Measurements from ENCODE around the gene ITGB3BP.

DNA sequence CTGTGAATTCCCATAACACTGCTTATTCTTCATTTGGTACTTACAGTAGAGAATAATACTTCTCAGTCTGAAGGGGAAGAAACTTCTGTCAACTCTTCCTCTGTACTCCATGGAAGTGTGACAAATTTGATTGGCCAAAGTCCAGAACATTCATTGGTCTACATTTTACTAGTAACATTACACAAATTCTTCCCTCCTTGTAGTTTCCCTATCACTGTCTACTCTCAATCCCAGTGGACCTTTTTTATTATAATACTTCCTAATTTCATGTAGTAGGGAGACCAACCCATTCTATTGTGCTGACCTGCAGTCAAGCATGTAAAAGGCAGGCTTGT lies 80.9 kb downstream of the ITGB3BP start:
- TF ChIP-seq, protein P1, sequence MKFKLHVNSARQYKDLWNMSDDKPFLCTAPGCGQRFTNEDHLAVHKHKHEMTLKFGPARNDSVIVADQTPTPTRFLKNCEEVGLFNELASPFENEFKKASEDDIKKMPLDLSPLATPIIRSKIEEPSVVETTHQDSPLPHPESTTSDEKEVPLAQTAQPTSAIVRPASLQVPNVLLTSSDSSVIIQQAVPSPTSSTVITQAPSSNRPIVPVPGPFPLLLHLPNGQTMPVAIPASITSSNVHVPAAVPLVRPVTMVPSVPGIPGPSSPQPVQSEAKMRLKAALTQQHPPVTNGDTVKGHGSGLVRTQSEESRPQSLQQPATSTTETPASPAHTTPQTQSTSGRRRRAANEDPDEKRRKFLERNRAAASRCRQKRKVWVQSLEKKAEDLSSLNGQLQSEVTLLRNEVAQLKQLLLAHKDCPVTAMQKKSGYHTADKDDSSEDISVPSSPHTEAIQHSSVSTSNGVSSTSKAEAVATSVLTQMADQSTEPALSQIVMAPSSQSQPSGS (CRISPR knock-in tag; IDR thresholded peaks at IDR 0.05), result no peak
- no peak for TF ChIP-seq ZBTB1 (CRISPR knock-in tag; IDR thresholded peaks at IDR 0.05; ENCODE audit: borderline replicate concordance)
- TF ChIP-seq, protein P2, sequence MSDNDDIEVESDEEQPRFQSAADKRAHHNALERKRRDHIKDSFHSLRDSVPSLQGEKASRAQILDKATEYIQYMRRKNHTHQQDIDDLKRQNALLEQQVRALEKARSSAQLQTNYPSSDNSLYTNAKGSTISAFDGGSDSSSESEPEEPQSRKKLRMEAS (IDR thresholded peaks at IDR 0.05), result no peak
- no peak for TF ChIP-seq POLR2AphosphoS5 (IDR thresholded peaks at IDR 0.05; ENCODE audit: low read depth, low read length)
- TF ChIP-seq EED (CRISPR knock-in tag; IDR thresholded peaks at IDR 0.05), result no peak
- no peak for TF ChIP-seq POLR2A (IDR thresholded peaks at IDR 0.05; ENCODE audit: insufficient read depth in 1 of 2, low read depth in 2 of 2, low read length in 2 of 2)
- TF ChIP-seq TOPORS (CRISPR knock-in tag; IDR thresholded peaks at IDR 0.05), result no peak
